SK-N-MC (cell line): ENCODE data around the gene NTPCR.

Source experiments
- DNase-seq: peaks from one replicate; pipeline ENCODE4 v3.0.0-alpha.2; 2011; ENCODE audit warnings: low read depth, low spot score
- H3K27ac ChIP-seq: fragments of 200-600 bp; sonication (generic); 2 replicates; pipeline ENCODE4 v1.5.1; 2016; ENCODE audit warnings: mixed run types
- H3K36me3 ChIP-seq: fragments of 200-600 bp; sonication (generic); 2 replicates; pipeline ENCODE4 v1.6.1; 2017; ENCODE audit warnings: antibody characterized with exemption, low read length, mixed read lengths; ENCODE audit not compliant: insufficient read depth
- H3K4me3 ChIP-seq: fragments of 200-600 bp; sonication (generic); 2 replicates; pipeline ENCODE4 v1.5.1; 2016
- H3K9ac ChIP-seq: fragments of 200-600 bp; sonication (generic); 2 replicates; pipeline ENCODE4 v1.8.0; 2017; ENCODE audit warnings: mixed run types, mixed read lengths; ENCODE audit not compliant: insufficient read length
- H3K9me3 ChIP-seq: fragments of 200-600 bp; sonication (generic); 2 replicates; pipeline ENCODE4 v1.6.1; 2017; ENCODE audit warnings: low read depth, mild to moderate bottlenecking, antibody characterized with exemption, low read length, moderate library complexity, mixed read lengths
- EZH2 ChIP-seq: fragments of 200-600 bp; sonication (generic); IDR thresholded peaks from one replicate; pipeline ENCODE4 v1.6.1; 2017; ENCODE audit warnings: antibody characterized with exemption
- FOXP2 ChIP-seq: optimal IDR thresholded peaks from 2 replicates; pipeline ENCODE3; 2011; ENCODE audit warnings: mild to moderate bottlenecking, moderate library complexity; ENCODE audit not compliant: insufficient read depth; ENCODE audit errors: extremely low read length, control extremely low read depth
- POLR2AphosphoS5 ChIP-seq: IDR thresholded peaks from 2 replicates; pipeline ENCODE4 v1.6.1; 2012; ENCODE audit warnings: mild to moderate bottlenecking, low read depth, low read length, borderline replicate concordance

Gene NTPCR

GRCh38 chr1:232990176-232991128 is 40.0 kb downstream of the NTPCR start:
- TF ChIP-seq FOXP2 = no peak
- no peak for TF ChIP-seq EZH2
- no peak for TF ChIP-seq POLR2AphosphoS5
- H3K9me3 ChIP-seq = no peaks in the 10 kb centered on the region
- no peak overlapping the region for H3K9ac ChIP-seq
- no peaks in the 10 kb centered on the region for H3K36me3 ChIP-seq
- no peak overlapping the region for H3K27ac ChIP-seq
- no peak for DNase-seq
- no peak overlapping the region for H3K4me3 ChIP-seq

- DNase-seq = no peak
- Histone ChIP-seq H3K27ac (no peak overlapping the region), H3K9ac (no peak overlapping the region), H3K9me3 (no peaks in the 10 kb centered on the region), H3K4me3 (no peak overlapping the region), H3K36me3 (no peaks in the 10 kb centered on the region)
- no peak for TF ChIP-seq EZH2
- TF ChIP-seq FOXP2 = no peak
- no peak for TF ChIP-seq POLR2AphosphoS5
Observed at GRCh38 chr1:232991238-232991637, 40.8 kb downstream of the NTPCR start.

GRCh38 chr1:232992227-232992626 is 41.8 kb downstream of the NTPCR start:
- Histone ChIP-seq H3K36me3 (no peaks in the 10 kb centered on the region), H3K4me3 (no peak overlapping the region), H3K27ac (no peak overlapping the region), H3K9me3 (no peaks in the 10 kb centered on the region), H3K9ac (no peak overlapping the region)
- no peak for DNase-seq
- TF ChIP-seq EZH2 = no peak
- TF ChIP-seq FOXP2 = no peak
- TF ChIP-seq POLR2AphosphoS5 = no peak

GRCh38 chr1:232993555-232993954 is 43.1 kb downstream of the NTPCR start:
- no peaks in the 10 kb centered on the region for H3K36me3 ChIP-seq
- no peak for TF ChIP-seq POLR2AphosphoS5
- TF ChIP-seq EZH2 = no peak
- no peak for TF ChIP-seq FOXP2
- no peak overlapping the region for H3K9ac ChIP-seq
- H3K9me3 ChIP-seq = no peaks in the 10 kb centered on the region
- no peak for DNase-seq
- no peak overlapping the region for H3K27ac ChIP-seq
- no peak overlapping the region for H3K4me3 ChIP-seq

- Histone ChIP-seq H3K36me3 (no peaks in the 10 kb centered on the region), H3K27ac (no peak overlapping the region), H3K9me3 (no peaks in the 10 kb centered on the region), H3K4me3 (no peak overlapping the region), H3K9ac (no peak overlapping the region)
- no peak for TF ChIP-seq FOXP2
- TF ChIP-seq EZH2 = no peak
- no peak for DNase-seq
Observed at GRCh38 chr1:232995189-232995588, 44.8 kb downstream of the NTPCR start.

GRCh38 chr1:232996143-232996542 is 45.7 kb downstream of the NTPCR start:
- no peak overlapping the region for H3K9ac ChIP-seq
- no peaks in the 10 kb centered on the region for H3K9me3 ChIP-seq
- H3K36me3 ChIP-seq = no peaks in the 10 kb centered on the region
- no peak for DNase-seq
- TF ChIP-seq EZH2 = no peak
- no peak for TF ChIP-seq POLR2AphosphoS5
- TF ChIP-seq FOXP2 = no peak
- H3K27ac ChIP-seq = no peak overlapping the region
- H3K4me3 ChIP-seq = no peak overlapping the region

GRCh38 chr1:232998138-232998537 is 47.7 kb downstream of the NTPCR start:
- Histone ChIP-seq H3K27ac (no peak overlapping the region), H3K9me3 (no peaks in the 10 kb centered on the region), H3K36me3 (no peaks in the 10 kb centered on the region), H3K9ac (no peak overlapping the region), H3K4me3 (no peak overlapping the region)
- no peak for DNase-seq
- TF ChIP-seq EZH2 (no peak), POLR2AphosphoS5 (no peak), FOXP2 (no peak)

GRCh38 chr1:232998646-232999045 is 48.2 kb downstream of the NTPCR start:
- TF ChIP-seq EZH2 (no peak), FOXP2 (no peak), POLR2AphosphoS5 (no peak)
- Histone ChIP-seq H3K9ac (no peak overlapping the region), H3K4me3 (no peak overlapping the region), H3K9me3 (no peaks in the 10 kb centered on the region), H3K36me3 (no peaks in the 10 kb centered on the region), H3K27ac (no peak overlapping the region)
- DNase-seq = no peak
